K562 (cell line): Measurements from ENCODE around the gene BSX. TPM values are rescaled to one million over a fixed set of nuclear protein-coding genes. Genes with fewer than 3 reads are reported as not detected.

Source experiments
- TEAD4 ChIP-seq, 2 experiments: sonication (generic) in 1 of 2; formaldehyde crosslinking in 1 of 2; IDR thresholded peaks; 2 replicates each; pipeline versions ENCODE4 v1.6.1 to v1.8.0; 2012 to 2022; ENCODE audit warnings: borderline replicate concordance in 1 of 2, inconsistent platforms in 1 of 2, low read length in 1 of 2, mild to moderate bottlenecking in 1 of 2, missing genetic modification reagents in 1 of 2
- YBX1 ChIP-seq: fragments of 450-650 bp; IDR thresholded peaks from 2 replicates; pipeline ENCODE4 v1.7.1; 2016; ENCODE audit warnings: mild to moderate bottlenecking
- ZNF121 ChIP-seq: sonication (generic); formaldehyde crosslinking; conservative IDR thresholded peaks from 2 replicates; pipeline ENCODE4 v1.8.0; 2022; ENCODE audit warnings: missing genetic modification reagents
- ZNF184 ChIP-seq: sonication (generic); formaldehyde crosslinking; IDR thresholded peaks from 2 replicates; pipeline ENCODE4 v1.5.0; 2020; ENCODE audit warnings: missing genetic modification reagents
- polyA plus RNA-seq, 8 experiments: library from polyadenylated mRNA; depleted of rRNA in 4 of 8; stranded (reverse) in 5 of 8; unstranded in 3 of 8; fragments of >200 nt; fragmentation: Nextera tagmentation in 2 of 8; fragmentation: Illumina TruSeq in 1 of 8; extraction: Ambion mirVana in 2 of 8; extraction: Trizol in 1 of 8; gene quantifications; 2 replicates each; pipeline versions ENCODE4 v1.2.1 to v1.2.3, GENCODE V29; 2011 to 2014; ENCODE audit warnings: inconsistent platforms in 1 of 8, missing spikeins in 1 of 8
- total RNA-seq, 7 experiments: library from RNA; depleted of rRNA in 6 of 7; stranded (reverse); fragments of >200 nt in 6 of 7; fragmentation: Illumina TruSeq in 2 of 7; extraction: Trizol in 2 of 7; gene quantifications; 2 replicates each; pipeline versions ENCODE4 v1.2.1 to v1.2.3, GENCODE V29; 2011 to 2021; ENCODE audit warnings: low replicate concordance in 1 of 7
- TF ChIP-seq, protein P1 (sequence below): fragments of 450-650 bp; IDR thresholded peaks from 2 replicates; pipeline ENCODE4 v1.6.1; 2016; ENCODE audit warnings: low read depth

Gene BSX
- total and polyA plus RNA-seq, 9 of the 15 experiments (the other 6 are each of a cell fraction or from before 2014, with no cell fraction given) = not detected

DNA sequence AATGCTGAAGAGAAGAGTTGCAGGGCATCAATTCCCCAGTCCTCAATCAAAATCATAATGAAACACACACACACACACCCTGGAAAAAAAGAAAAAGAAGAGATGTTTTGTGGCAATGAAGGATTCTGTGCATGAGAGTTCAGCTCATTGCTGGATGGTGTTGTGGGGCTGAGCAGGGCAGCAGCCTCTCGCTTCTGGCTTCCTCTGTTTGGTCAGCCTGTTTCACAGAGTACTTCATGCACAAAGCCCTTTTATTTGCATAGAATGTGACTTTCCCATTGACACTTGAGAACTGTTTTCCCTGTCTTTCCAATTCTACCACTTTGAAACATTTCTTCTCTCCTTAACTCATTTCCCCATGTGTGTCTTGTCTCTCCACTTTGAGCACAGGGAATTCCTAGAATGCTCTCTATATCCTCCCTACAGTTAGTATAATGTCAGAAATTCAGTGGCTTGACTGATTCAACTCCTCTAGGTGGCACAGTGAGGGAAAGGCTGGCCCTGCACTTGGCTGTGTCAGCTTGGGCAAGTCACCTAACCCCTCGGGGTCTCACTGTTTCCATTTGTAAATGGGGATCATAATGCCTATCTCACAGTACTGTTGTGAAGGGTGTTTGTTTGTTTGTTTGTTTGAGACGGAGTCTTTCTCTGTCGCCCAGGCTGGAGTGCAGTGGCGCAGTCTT lies 25.4 kb upstream of the BSX start (continued):
- TF ChIP-seq, protein P1, sequence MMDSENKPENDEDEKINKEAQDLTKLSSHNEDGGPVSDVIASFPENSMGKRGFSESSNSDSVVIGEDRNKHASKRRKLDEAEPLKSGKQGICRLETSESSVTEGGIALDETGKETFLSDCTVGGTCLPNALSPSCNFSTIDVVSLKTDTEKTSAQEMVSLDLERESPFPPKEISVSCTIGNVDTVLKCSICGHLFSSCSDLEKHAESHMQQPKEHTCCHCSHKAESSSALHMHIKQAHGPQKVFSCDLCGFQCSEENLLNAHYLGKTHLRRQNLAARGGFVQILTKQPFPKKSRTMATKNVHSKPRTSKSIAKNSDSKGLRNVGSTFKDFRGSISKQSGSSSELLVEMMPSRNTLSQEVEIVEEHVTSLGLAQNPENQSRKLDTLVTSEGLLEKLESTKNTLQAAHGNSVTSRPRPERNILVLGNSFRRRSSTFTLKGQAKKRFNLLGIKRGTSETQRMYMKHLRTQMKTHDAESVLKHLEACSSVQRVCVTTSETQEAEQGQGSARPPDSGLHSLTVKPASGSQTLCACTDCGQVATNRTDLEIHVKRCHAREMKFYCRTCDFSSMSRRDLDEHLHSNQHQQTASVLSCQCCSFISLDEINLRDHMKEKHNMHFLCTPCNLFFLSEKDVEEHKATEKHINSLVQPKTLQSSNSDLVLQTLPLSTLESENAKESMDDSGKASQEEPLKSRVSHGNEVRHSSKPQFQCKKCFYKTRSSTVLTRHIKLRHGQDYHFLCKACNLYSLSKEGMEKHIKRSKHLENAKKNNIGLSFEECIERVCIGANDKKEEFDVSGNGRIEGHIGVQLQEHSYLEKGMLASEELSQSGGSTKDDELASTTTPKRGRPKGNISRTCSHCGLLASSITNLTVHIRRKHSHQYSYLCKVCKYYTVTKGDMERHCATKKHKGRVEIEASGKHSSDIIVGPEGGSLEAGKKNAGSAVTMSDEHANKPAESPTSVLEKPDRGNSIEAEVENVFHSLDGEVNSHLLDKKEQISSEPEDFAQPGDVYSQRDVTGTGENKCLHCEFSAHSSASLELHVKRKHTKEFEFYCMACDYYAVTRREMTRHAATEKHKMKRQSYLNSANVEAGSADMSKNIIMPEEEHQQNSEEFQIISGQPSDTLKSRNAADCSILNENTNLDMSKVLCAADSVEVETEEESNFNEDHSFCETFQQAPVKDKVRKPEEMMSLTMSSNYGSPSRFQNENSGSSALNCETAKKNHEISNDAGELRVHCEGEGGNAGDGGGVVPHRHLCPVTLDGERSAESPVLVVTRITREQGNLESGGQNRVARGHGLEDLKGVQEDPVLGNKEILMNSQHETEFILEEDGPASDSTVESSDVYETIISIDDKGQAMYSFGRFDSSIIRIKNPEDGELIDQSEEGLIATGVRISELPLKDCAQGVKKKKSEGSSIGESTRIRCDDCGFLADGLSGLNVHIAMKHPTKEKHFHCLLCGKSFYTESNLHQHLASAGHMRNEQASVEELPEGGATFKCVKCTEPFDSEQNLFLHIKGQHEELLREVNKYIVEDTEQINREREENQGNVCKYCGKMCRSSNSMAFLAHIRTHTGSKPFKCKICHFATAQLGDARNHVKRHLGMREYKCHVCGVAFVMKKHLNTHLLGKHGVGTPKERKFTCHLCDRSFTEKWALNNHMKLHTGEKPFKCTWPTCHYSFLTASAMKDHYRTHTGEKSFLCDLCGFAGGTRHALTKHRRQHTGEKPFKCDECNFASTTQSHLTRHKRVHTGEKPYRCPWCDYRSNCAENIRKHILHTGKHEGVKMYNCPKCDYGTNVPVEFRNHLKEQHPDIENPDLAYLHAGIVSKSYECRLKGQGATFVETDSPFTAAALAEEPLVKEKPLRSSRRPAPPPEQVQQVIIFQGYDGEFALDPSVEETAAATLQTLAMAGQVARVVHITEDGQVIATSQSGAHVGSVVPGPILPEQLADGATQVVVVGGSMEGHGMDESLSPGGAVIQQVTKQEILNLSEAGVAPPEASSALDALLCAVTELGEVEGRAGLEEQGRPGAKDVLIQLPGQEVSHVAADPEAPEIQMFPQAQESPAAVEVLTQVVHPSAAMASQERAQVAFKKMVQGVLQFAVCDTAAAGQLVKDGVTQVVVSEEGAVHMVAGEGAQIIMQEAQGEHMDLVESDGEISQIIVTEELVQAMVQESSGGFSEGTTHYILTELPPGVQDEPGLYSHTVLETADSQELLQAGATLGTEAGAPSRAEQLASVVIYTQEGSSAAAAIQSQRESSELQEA = no peak
- TF ChIP-seq TEAD4 (IDR thresholded peaks at IDR 0.05; ENCODE audit: low read length) (no peak), TEAD4 (CRISPR knock-in tag; IDR thresholded peaks at IDR 0.05; ENCODE audit: borderline replicate concordance) (no peak), YBX1 (no peak), ZNF121 (CRISPR knock-in tag) (no peak), ZNF184 (CRISPR knock-in tag) (no peak)
